ENCODE measurements around the gene ACACA.

ACACA gene

DNA sequence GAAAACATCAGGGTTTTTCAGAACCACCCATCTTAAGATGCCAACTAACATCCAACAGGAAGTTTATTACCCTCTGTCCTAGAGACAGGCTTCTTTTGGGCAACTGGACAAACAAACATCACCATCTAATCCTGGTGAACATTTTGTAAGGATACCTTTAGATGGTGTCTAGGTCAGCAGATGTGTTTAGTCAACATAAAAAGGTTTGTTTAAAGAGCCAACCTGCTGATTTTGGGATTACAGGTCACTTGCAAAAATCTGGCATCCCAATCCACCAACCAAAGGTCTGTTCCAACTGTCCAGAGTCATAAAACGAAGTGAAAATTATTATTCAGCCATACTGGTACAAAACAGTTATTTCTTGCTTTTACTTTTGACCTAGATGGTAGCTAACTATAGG, 176.0 kb downstream of the ACACA start:
- Histone ChIP-seq H3K27me3 (ENCODE audit: control insufficient read depth, insufficient read depth, low read length) (no peaks in the 10 kb centered on the region), H3K36me3 (ENCODE audit: control insufficient read depth, insufficient read depth, low read length) (peaks cover 2% of the 10 kb centered on the region), H3K4me1 (ENCODE audit: control insufficient read depth, insufficient read depth, low read length) (no peaks in the 10 kb centered on the region), H3K27ac (ENCODE audit: low read depth, low read length) (no peak overlapping the region), H3K4me3 (ENCODE audit: low read length) (no peak overlapping the region), H3K9ac (ENCODE audit: low read length) (no peak overlapping the region)

DNA sequence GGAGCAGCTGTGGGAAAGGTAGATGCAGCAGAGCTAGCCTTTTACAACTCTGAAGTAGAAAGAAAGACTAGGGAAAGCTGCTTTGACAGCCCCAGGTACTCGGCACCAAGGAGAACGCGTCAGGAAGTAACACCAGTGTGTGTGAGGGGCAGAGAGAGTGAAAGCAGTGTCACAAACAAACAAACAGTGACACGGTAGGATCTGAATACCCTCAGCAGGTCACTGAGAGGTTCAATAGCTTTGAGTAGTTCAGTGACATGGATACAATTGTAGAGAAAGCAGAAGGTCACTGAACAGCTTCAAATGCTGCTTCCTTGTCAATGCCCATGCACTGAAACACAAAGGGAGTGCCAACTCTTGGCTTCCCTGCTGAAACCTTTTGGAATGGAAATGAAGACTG, 181.2 kb downstream of the ACACA start:
- Histone ChIP-seq H3K9ac (ENCODE audit: low read length) (no peak overlapping the region), H3K36me3 (ENCODE audit: control insufficient read depth, insufficient read depth, low read length) (peaks cover 8% of the 10 kb centered on the region), H3K27me3 (ENCODE audit: control insufficient read depth, insufficient read depth, low read length) (no peaks in the 10 kb centered on the region), H3K4me3 (ENCODE audit: low read length) (no peak overlapping the region), H3K4me1 (ENCODE audit: control insufficient read depth, insufficient read depth, low read length) (no peaks in the 10 kb centered on the region), H3K27ac (ENCODE audit: low read depth, low read length) (no peak overlapping the region)

DNA sequence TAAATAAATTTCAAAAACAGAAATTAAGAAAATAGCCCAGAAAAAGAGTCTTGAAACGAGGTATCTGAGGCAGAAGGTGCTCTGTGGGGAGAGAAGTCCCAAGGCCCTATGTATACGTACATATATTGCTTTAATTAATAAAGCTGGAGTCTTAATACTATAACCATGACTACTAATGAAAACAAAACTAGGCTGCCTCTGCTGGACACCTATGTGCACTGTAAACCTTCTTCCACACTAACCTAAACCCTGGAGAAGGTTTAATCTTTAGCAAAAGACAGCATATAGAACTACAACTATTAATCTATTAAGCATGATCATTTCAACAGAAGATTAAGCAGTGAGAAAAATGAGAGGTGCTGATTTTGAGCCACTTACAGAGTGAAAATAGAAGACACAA, 184.8 kb downstream of the ACACA start:
- Histone ChIP-seq H3K4me3 (ENCODE audit: low read length) (no peak overlapping the region), H3K27me3 (ENCODE audit: control insufficient read depth, insufficient read depth, low read length) (no peaks in the 10 kb centered on the region), H3K4me1 (ENCODE audit: control insufficient read depth, insufficient read depth, low read length) (no peaks in the 10 kb centered on the region), H3K9ac (ENCODE audit: low read length) (no peak overlapping the region), H3K36me3 (ENCODE audit: control insufficient read depth, insufficient read depth, low read length) (peaks cover 11% of the 10 kb centered on the region), H3K27ac (ENCODE audit: low read depth, low read length) (no peak overlapping the region)

DNA sequence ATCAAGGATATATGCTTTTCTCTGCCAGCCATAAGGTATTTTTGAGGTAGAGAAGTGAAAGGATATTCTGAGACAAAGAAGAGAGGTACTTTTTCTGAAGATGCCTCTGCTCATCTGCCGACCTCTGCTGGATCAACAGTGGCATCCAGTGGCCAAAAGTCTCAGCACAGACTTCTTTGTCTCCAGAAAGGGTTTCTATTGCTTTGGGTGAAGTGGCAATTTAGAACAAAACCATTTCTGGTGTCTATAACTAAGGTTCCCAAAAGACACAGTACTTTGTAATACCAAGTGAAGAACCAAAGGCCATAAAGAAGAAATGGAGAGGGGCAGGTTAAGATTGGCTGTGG, 186.1 kb downstream of the ACACA start:
- no peak overlapping the region for H3K27ac ChIP-seq (ENCODE audit: low read depth, low read length)
- no peak overlapping the region for H3K9ac ChIP-seq (ENCODE audit: low read length)
- H3K4me1 ChIP-seq (ENCODE audit: control insufficient read depth, insufficient read depth, low read length) = no peaks in the 10 kb centered on the region
- no peaks in the 10 kb centered on the region for H3K27me3 ChIP-seq (ENCODE audit: control insufficient read depth, insufficient read depth, low read length)
- peaks cover 8% of the 10 kb centered on the region for H3K36me3 ChIP-seq (ENCODE audit: control insufficient read depth, insufficient read depth, low read length)
- no peak overlapping the region for H3K4me3 ChIP-seq (ENCODE audit: low read length)

DNA sequence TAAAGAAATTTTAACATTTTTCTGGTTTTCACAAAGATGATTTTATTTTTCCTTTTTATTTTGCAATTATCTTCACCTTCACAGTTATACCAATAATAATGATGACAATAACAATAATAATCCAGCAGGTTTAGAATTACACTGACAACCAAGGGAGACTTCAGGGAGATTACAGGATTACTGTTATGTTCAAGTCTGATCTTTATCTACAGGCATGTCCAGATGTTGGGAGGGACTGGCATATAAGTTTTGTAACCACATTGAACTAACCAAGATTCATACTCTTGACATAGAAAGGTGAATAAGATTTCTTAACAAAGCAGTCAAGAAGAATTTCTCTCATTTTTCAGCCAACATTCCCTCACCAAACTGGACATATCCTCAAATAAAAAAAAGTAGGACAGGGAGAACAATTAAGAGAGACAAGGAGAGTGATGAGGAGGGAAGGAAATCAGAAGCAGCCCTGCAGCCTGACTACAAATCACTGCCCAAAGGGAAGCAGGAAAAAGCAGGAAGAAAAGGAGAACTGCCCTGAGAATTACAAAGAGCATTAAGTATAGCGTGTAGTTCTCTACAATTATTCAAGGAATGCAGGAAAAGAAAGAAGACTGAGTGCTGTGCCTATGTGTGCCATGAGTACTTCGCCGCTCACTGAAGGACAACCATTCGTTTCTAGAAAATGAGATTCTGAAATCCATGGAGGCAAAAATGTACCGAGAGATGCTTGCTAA, 186.6 kb downstream of the ACACA start:
- Histone ChIP-seq H3K4me3 (ENCODE audit: low read length) (no peak overlapping the region), H3K27ac (ENCODE audit: low read depth, low read length) (no peak overlapping the region), H3K4me1 (ENCODE audit: control insufficient read depth, insufficient read depth, low read length) (no peaks in the 10 kb centered on the region), H3K9ac (ENCODE audit: low read length) (no peak overlapping the region), H3K27me3 (ENCODE audit: control insufficient read depth, insufficient read depth, low read length) (no peaks in the 10 kb centered on the region), H3K36me3 (ENCODE audit: control insufficient read depth, insufficient read depth, low read length) (peaks cover 3% of the 10 kb centered on the region)

DNA sequence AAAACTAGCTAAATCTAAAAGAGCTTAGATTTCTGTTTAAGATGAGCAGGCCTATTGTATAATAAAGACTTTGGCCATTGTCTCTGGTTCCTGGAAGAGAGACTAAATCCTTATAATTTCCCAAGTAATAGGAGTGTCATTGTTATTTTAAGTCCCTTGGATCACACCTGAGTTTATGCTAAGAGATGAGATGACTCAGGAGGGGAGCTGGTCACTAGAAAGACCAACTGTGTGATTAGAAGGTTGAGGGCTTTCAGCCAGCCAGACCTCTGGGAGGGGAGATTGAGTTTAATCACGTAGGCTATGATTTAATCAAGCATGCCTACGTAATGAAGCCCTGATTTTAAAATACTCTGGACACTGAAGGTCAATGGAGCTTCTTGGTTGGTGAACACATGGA, 187.8 kb downstream of the ACACA start:
- Histone ChIP-seq H3K27ac (ENCODE audit: low read depth, low read length) (no peak overlapping the region), H3K4me1 (ENCODE audit: control insufficient read depth, insufficient read depth, low read length) (no peaks in the 10 kb centered on the region), H3K27me3 (ENCODE audit: control insufficient read depth, insufficient read depth, low read length) (no peaks in the 10 kb centered on the region), H3K4me3 (ENCODE audit: low read length) (no peak overlapping the region), H3K9ac (ENCODE audit: low read length) (no peak overlapping the region), H3K36me3 (ENCODE audit: control insufficient read depth, insufficient read depth, low read length) (peaks cover 3% of the 10 kb centered on the region)

DNA sequence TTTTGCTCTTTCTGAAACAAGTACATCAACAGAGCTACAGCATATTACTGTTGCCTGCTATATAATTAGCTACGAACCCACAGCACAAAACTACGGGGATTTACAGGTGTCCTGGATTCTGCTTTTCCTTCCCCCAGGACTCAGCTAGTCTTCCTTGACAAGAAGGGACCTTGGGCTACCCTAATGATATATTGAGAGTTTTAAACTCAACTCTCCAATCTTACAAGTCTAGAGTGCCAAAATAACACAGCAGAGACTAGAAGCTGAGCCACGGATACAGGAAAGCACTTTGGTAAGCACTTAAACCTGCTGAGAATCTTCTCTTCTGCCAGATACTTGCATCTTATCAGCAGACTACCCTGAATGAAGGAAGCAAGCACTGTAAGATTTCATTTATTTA, 192.2 kb downstream of the ACACA start:
- Histone ChIP-seq H3K9ac (ENCODE audit: low read length) (no peak overlapping the region), H3K4me1 (ENCODE audit: control insufficient read depth, insufficient read depth, low read length) (no peaks in the 10 kb centered on the region), H3K36me3 (ENCODE audit: control insufficient read depth, insufficient read depth, low read length) (no peaks in the 10 kb centered on the region), H3K4me3 (ENCODE audit: low read length) (no peak overlapping the region), H3K27me3 (ENCODE audit: control insufficient read depth, insufficient read depth, low read length) (no peaks in the 10 kb centered on the region), H3K27ac (ENCODE audit: low read depth, low read length) (no peak overlapping the region)

DNA sequence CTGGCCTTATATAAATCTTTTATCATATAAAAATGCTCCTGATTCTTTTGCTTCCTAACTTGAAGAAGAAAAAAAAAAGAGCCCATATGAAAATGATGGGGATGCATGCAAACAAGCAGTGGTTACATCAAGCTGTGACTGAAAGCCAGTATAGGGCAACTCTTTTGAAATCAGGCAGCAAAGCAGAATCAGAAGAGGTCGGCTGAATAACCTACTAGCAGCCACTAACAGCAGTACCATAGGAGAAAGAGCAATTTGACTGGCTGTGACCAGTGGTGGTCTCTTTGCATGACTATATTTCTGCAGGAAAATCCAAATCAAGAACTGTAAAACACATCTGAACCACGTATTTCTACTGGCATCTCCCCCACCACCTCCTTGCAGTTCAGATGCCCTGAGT, 192.7 kb downstream of the ACACA start:
- no peaks in the 10 kb centered on the region for H3K4me1 ChIP-seq (ENCODE audit: control insufficient read depth, insufficient read depth, low read length)
- H3K27me3 ChIP-seq (ENCODE audit: control insufficient read depth, insufficient read depth, low read length) = no peaks in the 10 kb centered on the region
- no peaks in the 10 kb centered on the region for H3K36me3 ChIP-seq (ENCODE audit: control insufficient read depth, insufficient read depth, low read length)
- no peak overlapping the region for H3K27ac ChIP-seq (ENCODE audit: low read depth, low read length)
- H3K4me3 ChIP-seq (ENCODE audit: low read length) = no peak overlapping the region
- no peak overlapping the region for H3K9ac ChIP-seq (ENCODE audit: low read length)

DNA sequence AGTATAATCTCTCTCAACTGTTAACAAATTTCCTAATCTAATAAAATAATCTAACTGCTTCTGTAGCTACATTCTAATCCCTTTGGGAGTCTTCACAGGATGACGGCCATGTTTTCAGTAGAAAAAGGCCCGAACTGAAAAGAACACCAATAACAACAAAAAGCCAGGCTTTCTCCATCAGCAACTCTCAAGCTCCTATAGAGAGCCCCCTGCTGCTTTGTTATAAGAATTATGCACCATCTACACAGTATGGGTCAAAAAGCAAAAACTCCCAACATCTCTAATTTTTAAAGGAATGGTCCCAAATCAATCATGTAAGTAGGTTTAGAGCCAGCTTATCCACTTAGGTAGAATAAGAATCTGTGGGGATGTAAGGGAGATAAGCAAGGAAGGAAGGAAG, 194.5 kb downstream of the ACACA start:
- Histone ChIP-seq H3K27ac (ENCODE audit: low read depth, low read length) (no peak overlapping the region), H3K4me1 (ENCODE audit: control insufficient read depth, insufficient read depth, low read length) (no peaks in the 10 kb centered on the region), H3K9ac (ENCODE audit: low read length) (no peak overlapping the region), H3K4me3 (ENCODE audit: low read length) (no peak overlapping the region), H3K36me3 (ENCODE audit: control insufficient read depth, insufficient read depth, low read length) (no peaks in the 10 kb centered on the region), H3K27me3 (ENCODE audit: control insufficient read depth, insufficient read depth, low read length) (no peaks in the 10 kb centered on the region)

DNA sequence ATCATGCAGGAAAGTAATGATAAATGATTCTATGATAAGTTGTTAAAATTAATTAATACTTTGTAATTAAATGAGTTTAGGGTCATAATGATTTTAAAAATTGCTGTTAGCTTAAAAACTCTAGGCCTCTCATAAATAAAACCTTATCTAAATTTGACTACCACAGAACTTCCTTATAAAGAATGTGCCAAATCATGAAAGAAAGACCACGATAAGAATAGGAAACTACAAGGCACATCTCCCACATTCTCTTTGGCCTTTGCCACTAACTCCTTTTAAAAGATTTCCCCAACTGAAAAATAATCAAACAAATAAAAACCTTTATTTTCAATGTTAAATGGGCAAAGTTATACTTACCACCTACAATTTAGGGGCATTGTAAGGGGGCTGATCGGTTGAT, 195.5 kb downstream of the ACACA start:
- H3K36me3 ChIP-seq (ENCODE audit: control insufficient read depth, insufficient read depth, low read length) = no peaks in the 10 kb centered on the region
- no peaks in the 10 kb centered on the region for H3K27me3 ChIP-seq (ENCODE audit: control insufficient read depth, insufficient read depth, low read length)
- no peak overlapping the region for H3K9ac ChIP-seq (ENCODE audit: low read length)
- H3K27ac ChIP-seq (ENCODE audit: low read depth, low read length) = no peak overlapping the region
- no peak overlapping the region for H3K4me3 ChIP-seq (ENCODE audit: low read length)
- H3K4me1 ChIP-seq (ENCODE audit: control insufficient read depth, insufficient read depth, low read length) = no peaks in the 10 kb centered on the region

DNA sequence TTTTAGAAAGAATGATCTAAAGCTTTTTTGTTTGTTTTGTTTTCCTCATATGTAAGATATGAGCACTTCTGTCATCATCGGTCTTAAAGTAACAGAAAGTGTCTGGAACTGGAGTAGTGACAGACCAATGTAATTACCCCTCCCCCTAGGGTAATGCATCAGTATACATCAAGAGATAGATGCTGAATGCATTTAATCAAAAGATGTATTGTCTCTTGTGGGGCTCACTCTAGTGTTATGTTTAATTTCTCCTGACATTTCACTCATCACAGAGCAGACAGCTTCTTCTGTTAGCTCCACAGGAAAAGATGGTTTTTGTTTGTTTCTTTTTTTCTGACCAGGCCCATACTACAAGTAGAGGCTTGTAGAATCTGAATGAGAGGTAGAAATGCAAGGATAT, 199.5 kb downstream of the ACACA start:
- H3K36me3 ChIP-seq (ENCODE audit: control insufficient read depth, insufficient read depth, low read length) = peaks cover 9% of the 10 kb centered on the region

DNA sequence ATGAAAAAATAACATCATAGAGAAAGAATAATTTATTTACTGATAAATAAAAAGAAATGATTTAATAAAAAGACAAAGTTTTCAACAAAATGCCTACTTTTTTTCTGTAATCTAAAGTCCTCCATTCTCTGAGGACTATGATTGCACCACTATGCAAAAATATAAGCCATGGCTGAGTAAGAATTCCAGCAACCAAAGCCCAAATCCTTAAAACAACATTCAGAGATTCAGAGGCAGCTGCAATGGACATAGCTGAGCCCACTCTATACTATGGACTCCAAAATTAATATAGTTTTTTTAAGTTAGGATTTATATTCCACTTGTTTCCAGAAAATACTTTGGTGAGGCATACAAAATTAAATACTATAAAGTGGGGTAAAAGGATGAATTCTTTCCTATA, 200.3 kb downstream of the ACACA start:
- Histone ChIP-seq H3K27me3 (ENCODE audit: control insufficient read depth, insufficient read depth, low read length) (no peaks in the 10 kb centered on the region), H3K4me1 (ENCODE audit: control insufficient read depth, insufficient read depth, low read length) (no peaks in the 10 kb centered on the region), H3K36me3 (ENCODE audit: control insufficient read depth, insufficient read depth, low read length) (peaks cover 11% of the 10 kb centered on the region), H3K27ac (ENCODE audit: low read depth, low read length) (no peak overlapping the region), H3K9ac (ENCODE audit: low read length) (no peak overlapping the region), H3K4me3 (ENCODE audit: low read length) (no peak overlapping the region)

More for the DNA sequence above, 199.5 kb downstream of the ACACA start:
- H3K4me1 ChIP-seq (ENCODE audit: control insufficient read depth, insufficient read depth, low read length) = no peaks in the 10 kb centered on the region
- H3K27ac ChIP-seq (ENCODE audit: low read depth, low read length) = no peak overlapping the region
- H3K27me3 ChIP-seq (ENCODE audit: control insufficient read depth, insufficient read depth, low read length) = no peaks in the 10 kb centered on the region
- no peak overlapping the region for H3K4me3 ChIP-seq (ENCODE audit: low read length)
- no peak overlapping the region for H3K9ac ChIP-seq (ENCODE audit: low read length)

DNA sequence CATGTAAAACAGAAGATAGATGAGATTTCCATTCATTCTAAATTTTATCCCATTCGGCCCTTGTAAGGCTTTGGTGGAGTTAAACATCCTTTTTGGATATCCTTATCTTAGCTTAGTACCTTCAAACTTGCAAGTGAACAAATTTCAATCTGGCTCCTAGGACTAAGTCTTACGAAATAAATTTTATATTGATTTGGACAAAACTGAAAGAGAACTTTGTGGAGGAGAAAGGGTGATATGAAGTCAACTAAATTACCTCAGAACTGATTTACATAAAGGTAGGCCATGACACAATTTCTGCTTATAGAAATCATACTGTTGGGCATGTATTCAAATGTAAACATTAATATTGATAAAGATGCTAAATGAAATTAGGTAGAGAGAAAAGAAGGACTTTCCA, 206.1 kb downstream of the ACACA start:
- Histone ChIP-seq H3K36me3 (ENCODE audit: control insufficient read depth, insufficient read depth, low read length) (peaks cover 14% of the 10 kb centered on the region), H3K4me1 (ENCODE audit: control insufficient read depth, insufficient read depth, low read length) (no peaks in the 10 kb centered on the region), H3K27ac (ENCODE audit: low read depth, low read length) (no peak overlapping the region), H3K9ac (ENCODE audit: low read length) (no peak overlapping the region), H3K27me3 (ENCODE audit: control insufficient read depth, insufficient read depth, low read length) (no peaks in the 10 kb centered on the region), H3K4me3 (ENCODE audit: low read length) (no peak overlapping the region)

Measured in rectal smooth muscle tissue (tissue), 1 donor.